Activated T-helper 17 cell treated with anti-CD3 and anti-CD28 coated beads, Interleukin-2, amount 50 U/mL, for 72 hours (primary cell): ENCODE measurements around the gene MBD3L4. TPM values are rescaled to one million over a fixed set of nuclear protein-coding genes. Genes with fewer than 3 reads are reported as not detected.
"Not testable (repeated sequence)": the region's sequence is repeated elsewhere in the genome, so short reads cannot be mapped to it uniquely, and the experiment has no call there.

Source experiments
- ATAC-seq: fragments of 150-1000 bp; cut with Tn5 transposase; replicated peaks from 2 replicates; pipeline ENCODE4 v1.10.0; 2021; ENCODE audit warnings: mild to moderate bottlenecking, moderate library complexity
- H3K27ac Mint-ChIP-seq: one replicate; pipeline ENCODE4 v1.8.0; 2022; ENCODE audit warnings: mixed read lengths
- H3K27me3 Mint-ChIP-seq: one replicate; pipeline ENCODE4 v1.8.0; 2022; ENCODE audit warnings: mixed read lengths
- H3K36me3 Mint-ChIP-seq: one replicate; pipeline ENCODE4 v1.8.0; 2022; ENCODE audit warnings: low read depth, mild to moderate bottlenecking, mixed read lengths
- H3K4me1 Mint-ChIP-seq: one replicate; pipeline ENCODE4 v1.8.0; 2022; ENCODE audit warnings: mixed read lengths
- H3K4me3 Mint-ChIP-seq: one replicate; pipeline ENCODE4 v1.8.0; 2022; ENCODE audit warnings: mild to moderate bottlenecking, mixed read lengths
- H3K9me3 Mint-ChIP-seq: one replicate; pipeline ENCODE4 v1.8.0; 2022; ENCODE audit warnings: mixed read lengths
- total RNA-seq, 2 donors: library from RNA; stranded (reverse); gene quantifications; one replicate each; pipeline ENCODE4 v1.2.3, GENCODE V29; 2022

Gene MBD3L4
- total RNA-seq = not detected

DNA sequence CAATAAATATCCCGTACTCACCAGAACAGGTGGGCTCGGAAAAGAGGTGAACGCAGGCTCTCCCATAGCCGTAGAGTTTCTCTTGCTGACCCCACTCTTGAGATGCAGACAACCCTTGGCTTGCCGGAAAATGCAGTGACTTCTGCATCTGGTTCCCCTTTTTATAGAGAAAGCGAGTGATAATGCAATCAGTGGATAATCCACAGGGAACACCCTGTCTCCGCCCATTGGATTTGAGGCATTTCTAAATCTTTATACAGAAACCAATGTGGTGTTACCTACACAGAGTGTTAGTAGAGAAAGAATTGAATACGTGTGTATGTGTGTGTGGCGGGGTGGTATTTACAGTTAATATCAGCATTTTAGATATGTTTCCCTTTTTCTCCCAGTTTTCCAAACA lies at the start of gene MBD3L4:
TSS of gene MBD3L4 (minus strand) at position 101 of the 400 bp plus-strand sequence. CDS start at position 66, 35 bp downstream.
- H3K9me3 Mint-ChIP-seq, ATAC-seq: not testable (repeated sequence)

DNA sequence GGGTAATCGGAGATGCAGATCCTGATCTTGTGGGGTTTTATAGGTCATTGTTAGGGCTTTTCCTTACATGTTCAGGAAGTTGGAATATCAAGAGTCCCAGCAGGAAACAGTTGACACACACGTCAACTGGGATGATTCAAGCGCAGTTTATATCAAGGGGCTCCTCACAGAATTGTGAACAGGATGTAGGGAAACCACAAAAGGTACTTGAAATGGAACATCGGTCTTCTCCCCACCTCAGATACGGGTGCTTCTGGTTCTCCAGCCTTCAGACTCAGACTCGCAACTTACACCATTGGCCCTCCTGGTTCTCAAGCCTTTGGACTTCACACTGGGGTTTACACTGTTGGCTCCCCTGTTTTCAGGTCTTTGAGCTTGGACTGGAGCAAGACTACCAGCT lies 49.0 kb upstream of the MBD3L4 start:
- Mint-ChIP-seq H3K27me3 (no peaks in the 10 kb centered on the region), H3K4me1 (no peaks in the 10 kb centered on the region), H3K27ac (no peak overlapping the region), H3K4me3 (no peak overlapping the region), H3K36me3 (peaks cover 20% of the 10 kb centered on the region), H3K9me3 (peaks cover 27% of the 10 kb centered on the region)
- no peak for ATAC-seq

More for the DNA sequence above, at the start of gene MBD3L4:
- not testable (repeated sequence) for H3K4me3 Mint-ChIP-seq, H3K27ac Mint-ChIP-seq, H3K36me3 Mint-ChIP-seq, H3K4me1 Mint-ChIP-seq, H3K27me3 Mint-ChIP-seq

DNA sequence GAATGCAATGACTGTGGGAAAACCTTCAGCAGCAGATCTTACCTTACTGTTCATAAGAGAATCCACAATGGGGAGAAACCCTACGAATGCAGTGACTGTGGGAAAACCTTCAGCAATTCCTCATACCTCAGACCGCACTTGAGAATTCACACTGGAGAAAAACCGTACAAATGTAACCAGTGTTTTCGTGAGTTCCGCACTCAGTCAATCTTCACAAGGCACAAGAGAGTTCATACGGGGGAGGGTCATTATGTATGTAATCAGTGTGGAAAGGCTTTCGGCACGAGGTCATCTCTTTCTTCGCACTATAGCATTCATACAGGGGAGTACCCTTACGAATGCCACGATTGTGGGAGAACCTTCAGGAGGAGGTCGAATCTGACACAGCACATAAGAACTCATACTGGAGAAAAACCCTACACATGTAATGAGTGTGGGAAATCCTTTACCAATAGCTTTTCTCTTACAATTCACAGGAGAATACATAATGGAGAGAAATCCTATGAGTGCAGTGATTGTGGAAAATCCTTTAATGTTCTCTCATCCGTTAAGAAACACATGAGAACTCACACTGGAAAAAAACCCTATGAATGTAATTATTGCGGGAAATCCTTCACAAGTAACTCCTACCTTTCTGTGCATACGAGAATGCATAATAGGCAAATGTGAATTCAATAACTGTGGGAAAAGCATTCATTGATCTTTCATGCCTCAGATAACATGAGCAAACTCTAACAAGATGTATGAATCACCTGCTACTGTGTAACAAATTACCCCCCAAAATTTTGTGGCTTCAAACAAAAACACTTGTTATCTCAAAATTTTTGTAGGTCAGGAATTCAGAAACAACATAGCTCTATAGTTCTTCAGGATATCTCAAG lies 43.3 kb upstream of the MBD3L4 start:
- Mint-ChIP-seq H3K4me1 (no peaks in the 10 kb centered on the region), H3K27me3 (no peaks in the 10 kb centered on the region), H3K4me3 (no peak overlapping the region), H3K27ac (no peak overlapping the region), H3K9me3 (peaks cover 22% of the 10 kb centered on the region), H3K36me3 (peaks cover 77% of the 10 kb centered on the region)
- no peak for ATAC-seq

DNA sequence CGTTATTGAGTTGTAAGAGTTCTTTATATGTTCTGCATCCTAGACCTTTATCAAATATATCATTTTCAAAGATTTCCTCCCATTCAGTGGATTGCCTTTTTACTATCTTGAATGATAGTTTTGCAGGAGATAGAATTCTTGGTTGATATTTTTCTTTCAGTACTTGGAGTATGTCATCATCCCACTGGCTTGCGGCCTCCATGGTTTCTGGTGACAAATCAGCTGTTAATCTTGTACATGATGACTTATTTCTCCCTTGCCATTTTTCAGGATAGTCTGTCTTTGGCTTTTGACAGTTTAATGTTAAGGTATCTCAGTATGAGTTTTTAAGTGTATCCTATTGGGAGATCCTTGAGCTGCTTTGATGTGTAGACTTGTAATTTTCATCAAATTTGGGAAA lies 38.0 kb upstream of the MBD3L4 start:
- Mint-ChIP-seq H3K4me3 (no peak overlapping the region), H3K9me3 (peaks cover 13% of the 10 kb centered on the region), H3K27ac (no peak overlapping the region), H3K36me3 (peaks cover 100% of the 10 kb centered on the region), H3K4me1 (peaks cover 4% of the 10 kb centered on the region), H3K27me3 (no peaks in the 10 kb centered on the region)
- no peak for ATAC-seq

DNA sequence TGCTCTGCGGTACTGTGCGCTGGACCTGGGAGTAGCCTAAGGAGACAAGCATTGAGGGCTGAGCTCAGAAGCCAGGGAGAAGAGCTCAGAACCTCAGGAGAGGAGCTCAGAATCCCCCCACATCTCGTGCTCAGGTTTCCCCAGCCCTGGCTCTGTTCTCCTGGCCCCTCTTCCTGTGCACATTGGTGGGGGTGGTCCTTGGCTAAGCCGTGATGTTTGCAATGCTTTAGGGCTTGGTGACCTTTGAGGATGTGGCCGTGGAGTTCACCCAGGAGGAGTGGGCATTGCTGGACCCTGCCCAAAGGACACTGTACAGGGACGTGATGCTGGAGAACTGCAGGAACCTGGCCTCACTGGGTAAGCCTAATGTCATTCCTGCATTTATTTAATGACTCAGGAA lies 36.2 kb upstream of the MBD3L4 start:
- H3K27ac Mint-ChIP-seq = no peak overlapping the region
- H3K4me3 Mint-ChIP-seq = no peak overlapping the region
- no peaks in the 10 kb centered on the region for H3K27me3 Mint-ChIP-seq
- H3K36me3 Mint-ChIP-seq = peaks cover 97% of the 10 kb centered on the region
- H3K4me1 Mint-ChIP-seq = peaks cover 9% of the 10 kb centered on the region
- ATAC-seq = no peak
- peaks cover 12% of the 10 kb centered on the region for H3K9me3 Mint-ChIP-seq

DNA sequence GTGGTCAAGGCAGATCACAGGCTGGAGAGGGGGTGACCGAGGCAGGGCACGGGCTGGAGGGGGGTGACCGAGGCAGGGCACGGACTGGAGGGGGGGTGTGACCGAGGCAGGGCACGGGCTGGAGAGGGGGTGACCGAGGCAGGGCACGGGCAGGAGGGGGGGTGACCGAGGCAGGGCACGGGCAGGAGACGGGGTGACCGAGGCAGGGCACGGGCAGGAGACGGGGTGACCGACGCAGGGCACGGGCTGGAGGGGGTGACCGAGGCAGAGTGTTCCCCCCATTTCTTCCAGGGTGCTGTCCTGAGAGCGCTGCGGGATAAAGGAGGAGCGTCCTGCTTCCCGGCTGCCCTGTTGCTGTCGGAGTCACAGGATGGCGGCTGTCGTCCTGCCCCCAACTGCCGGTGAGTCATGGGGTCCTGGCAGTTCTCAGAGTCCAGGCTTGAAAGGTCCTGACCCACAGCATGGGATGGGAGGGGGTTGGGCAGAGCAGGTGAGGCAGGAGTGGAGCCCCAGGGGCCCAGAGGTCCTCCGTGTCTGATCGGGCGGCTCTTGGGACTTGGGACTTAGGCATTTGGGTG lies 34.8 kb upstream of the MBD3L4 start:
- H3K9me3 Mint-ChIP-seq = peaks cover 12% of the 10 kb centered on the region
- ATAC-seq = no peak
- H3K36me3 Mint-ChIP-seq = peaks cover 97% of the 10 kb centered on the region
- H3K4me1 Mint-ChIP-seq = peaks cover 9% of the 10 kb centered on the region
- no peak overlapping the region for H3K4me3 Mint-ChIP-seq
- H3K27me3 Mint-ChIP-seq = no peaks in the 10 kb centered on the region
- H3K27ac Mint-ChIP-seq = no peak overlapping the region

DNA sequence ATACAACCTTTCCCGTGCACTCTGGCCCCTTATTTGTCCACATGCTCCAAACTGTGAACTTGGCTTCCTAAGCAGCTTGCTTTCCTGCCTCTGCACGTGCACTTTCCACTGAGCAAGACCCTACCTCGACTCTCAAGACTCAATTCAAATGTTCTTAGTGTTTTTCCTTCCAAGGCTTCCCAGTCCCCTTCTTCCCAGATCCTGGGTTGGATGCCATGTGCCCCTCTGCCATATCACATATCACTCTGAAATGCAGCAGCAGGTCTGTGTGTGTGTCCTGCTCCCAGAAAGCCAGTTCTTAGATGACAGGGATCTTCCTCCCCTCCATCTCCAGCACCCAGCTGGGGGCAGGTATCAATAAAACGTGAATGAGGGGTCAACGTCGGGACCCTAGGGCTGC lies 32.6 kb upstream of the MBD3L4 start:
- no peak overlapping the region for H3K4me3 Mint-ChIP-seq
- no peak overlapping the region for H3K27ac Mint-ChIP-seq

DNA sequence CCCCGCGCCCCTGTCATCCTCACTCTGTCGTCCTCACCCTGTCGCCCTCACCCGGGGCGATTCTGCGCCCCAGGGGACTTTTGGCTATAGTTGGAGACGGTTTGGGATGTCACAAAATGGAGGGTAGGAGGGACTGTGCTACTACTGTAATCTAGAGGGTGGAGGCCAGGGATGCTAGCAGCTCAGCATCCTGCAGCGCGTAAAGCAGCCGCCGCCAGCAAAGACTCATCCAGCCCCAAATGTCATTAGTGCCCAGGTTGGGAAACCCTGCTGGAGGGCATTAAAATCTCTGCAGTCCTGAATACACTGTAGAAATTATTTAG lies 29.9 kb upstream of the MBD3L4 start:
- peaks cover 9% of the 10 kb centered on the region for H3K4me1 Mint-ChIP-seq
- H3K9me3 Mint-ChIP-seq = peaks cover 3% of the 10 kb centered on the region
- no peak for ATAC-seq
- H3K27ac Mint-ChIP-seq = peak overlapping the region; percentile 91
- peak overlapping the region; percentile 92 for H3K4me3 Mint-ChIP-seq
- peaks cover 56% of the 10 kb centered on the region for H3K36me3 Mint-ChIP-seq
- no peaks in the 10 kb centered on the region for H3K27me3 Mint-ChIP-seq

More for the DNA sequence above, 32.6 kb upstream of the MBD3L4 start:
- no peak for ATAC-seq
- peaks cover 83% of the 10 kb centered on the region for H3K36me3 Mint-ChIP-seq
- H3K27me3 Mint-ChIP-seq = no peaks in the 10 kb centered on the region
- H3K9me3 Mint-ChIP-seq = peaks cover 3% of the 10 kb centered on the region
- peaks cover 9% of the 10 kb centered on the region for H3K4me1 Mint-ChIP-seq

DNA sequence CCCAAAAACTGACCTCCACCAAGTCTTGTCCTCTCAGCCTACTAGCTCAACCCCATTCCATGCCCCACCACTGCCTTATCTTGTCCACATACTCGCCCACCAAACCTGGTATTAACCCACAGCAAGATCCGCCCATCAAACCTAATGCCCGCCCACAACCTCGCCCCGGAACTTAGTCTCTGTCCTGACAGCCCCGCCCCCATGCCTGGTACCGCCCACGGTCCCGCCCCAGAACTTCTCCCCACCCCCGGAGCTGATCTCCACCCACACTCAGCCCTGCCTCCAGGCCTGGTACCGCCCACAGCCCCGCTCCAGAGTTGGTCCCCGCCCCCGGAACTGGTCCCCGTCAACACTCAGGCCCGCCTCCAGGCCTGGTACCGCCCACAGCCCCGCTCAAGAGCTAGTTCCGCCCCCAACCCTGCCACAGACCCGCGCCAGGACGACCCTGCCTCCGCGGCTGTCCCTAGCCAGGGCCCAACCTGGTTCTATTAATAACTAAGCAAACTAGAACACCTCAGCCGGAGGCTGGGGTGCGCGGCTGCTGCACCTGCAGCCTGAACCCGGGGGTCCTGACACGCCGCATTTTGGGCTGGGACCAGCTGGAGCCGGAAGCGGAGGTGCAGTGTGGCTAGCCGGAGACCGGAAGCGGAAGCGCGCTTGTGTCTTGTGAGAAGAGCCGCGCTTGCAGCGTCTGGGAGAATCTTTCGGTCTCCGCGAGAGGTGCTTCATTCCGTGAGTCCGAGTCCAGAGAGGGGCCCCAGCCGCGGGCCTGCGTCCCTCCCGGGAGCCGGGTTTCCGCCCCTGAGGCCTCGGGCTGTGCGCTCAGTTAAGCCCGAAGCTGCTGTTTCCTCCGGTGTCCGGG lies 29.3 kb upstream of the MBD3L4 start, which contains the start of gene ZNF557:
TSS of gene ZNF557 (plus strand) at position 662 of the 862 bp plus-strand sequence. CDS start 5,372 bp downstream, outside the sequence.
- Mint-ChIP-seq H3K27ac (peak within 1 kb of the TSS; percentile 91), H3K4me1 (peaks cover 6% of the 10 kb centered on the region), H3K4me3 (peak within 1 kb of the TSS; percentile 92), H3K27me3 (no peaks in the 10 kb centered on the region), H3K36me3 (peaks cover 50% of the 10 kb centered on the region), H3K9me3 (peaks cover 1% of the 10 kb centered on the region)
- peak; percentile 94 for ATAC-seq

DNA sequence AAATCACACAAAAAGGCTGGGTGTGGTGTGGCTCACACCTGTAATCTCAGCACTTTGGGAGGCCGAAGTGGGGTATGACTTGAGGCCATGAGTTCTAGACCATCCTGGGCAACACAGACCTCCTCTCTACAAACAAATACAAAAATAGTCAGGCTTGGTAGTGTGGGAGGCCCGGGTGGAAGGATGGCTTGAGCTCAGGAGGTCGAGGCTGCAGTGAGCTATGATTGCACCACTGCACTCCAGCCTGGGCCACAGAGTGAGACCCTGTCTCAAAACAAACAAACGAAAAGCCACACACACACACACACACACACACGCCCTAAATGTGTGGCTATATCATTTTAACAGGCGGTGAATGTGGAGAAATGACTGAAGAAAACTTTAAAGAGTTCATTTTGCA lies 28.6 kb upstream of the MBD3L4 start:
- Mint-ChIP-seq H3K27ac (peak overlapping the region; percentile 91), H3K4me3 (peak overlapping the region; percentile 92), H3K9me3 (no peaks in the 10 kb centered on the region), H3K36me3 (peaks cover 43% of the 10 kb centered on the region), H3K4me1 (peaks cover 5% of the 10 kb centered on the region), H3K27me3 (no peaks in the 10 kb centered on the region)
- ATAC-seq = no peak

DNA sequence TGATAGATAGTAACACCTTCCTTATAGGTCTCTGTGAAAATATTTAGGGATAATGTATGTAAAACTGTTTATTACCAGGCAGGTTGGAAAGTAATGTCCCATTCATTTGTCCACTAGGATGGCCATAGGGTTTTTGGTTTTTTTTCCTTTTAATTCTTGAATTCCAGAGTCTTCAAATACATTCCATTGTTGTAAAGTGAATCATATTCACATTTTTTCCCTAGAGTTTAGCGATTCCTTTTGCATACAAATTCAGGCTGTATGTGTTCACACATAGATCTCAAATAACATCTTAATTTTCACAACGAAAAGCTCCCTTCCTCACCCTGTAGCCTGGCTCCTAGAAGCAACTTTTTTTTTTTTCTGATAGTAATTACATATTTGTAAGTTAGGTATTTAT lies 27.7 kb upstream of the MBD3L4 start:
- Mint-ChIP-seq H3K27me3 (no peaks in the 10 kb centered on the region), H3K4me3 (no peak overlapping the region), H3K4me1 (peaks cover 5% of the 10 kb centered on the region), H3K27ac (no peak overlapping the region), H3K36me3 (peaks cover 34% of the 10 kb centered on the region), H3K9me3 (no peaks in the 10 kb centered on the region)
- no peak for ATAC-seq

DNA sequence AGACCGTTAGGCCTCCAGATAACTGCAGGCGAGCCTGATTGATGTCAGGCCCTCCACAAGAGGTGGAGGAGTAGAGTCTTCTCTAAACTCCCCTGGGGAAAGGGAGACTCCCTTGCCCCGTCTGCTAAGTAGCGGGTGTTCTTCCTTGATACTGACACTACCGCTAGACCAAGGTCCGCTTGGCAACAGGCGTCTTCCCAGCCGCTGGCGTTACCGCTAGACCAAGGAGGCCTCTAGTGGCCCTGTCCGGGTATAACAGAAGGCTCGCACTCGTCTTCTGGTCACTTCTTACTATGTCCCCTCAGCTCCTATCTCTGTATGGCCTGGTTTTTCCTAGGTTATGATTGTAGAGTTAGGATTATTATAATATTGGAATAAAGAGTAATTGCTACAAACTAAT lies 27.1 kb upstream of the MBD3L4 start:
- peaks cover 28% of the 10 kb centered on the region for H3K36me3 Mint-ChIP-seq
- H3K27me3 Mint-ChIP-seq, H3K4me3 Mint-ChIP-seq, ATAC-seq, H3K27ac Mint-ChIP-seq, H3K9me3 Mint-ChIP-seq, H3K4me1 Mint-ChIP-seq: not testable (repeated sequence)

DNA sequence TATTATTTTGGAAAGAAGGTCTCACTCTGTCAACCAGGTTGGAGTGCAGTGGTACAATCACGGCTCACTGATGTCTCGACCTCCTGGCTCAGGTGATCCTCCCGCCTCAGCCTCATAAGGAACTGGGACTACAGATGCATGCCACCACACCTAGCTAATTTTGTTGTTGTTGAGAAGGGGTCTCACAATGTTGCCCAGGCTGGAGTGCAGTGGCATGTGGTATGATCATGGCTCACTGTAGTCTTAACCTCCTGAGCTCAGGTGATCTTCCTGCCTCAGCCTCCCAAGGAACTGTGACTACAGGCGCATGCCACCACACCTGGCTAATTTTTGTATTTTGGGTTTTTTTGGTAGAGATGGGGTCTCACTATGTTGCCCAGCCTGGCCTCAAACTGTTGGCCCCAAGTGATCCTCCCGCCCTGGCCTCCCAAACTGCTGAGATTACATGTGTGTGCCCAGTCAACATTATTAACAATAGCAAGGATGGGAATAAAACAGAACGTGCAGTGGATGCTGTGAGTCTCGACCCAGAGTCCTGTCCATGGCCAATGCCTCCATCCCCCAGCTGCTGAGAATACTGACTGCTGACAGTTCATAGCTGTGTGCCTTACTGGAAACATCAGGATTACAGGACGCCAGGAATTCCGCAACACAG lies 23.9 kb upstream of the MBD3L4 start:
- Mint-ChIP-seq H3K4me1 (no peaks in the 10 kb centered on the region), H3K9me3 (no peaks in the 10 kb centered on the region), H3K36me3 (no peaks in the 10 kb centered on the region), H3K27me3 (no peaks in the 10 kb centered on the region), H3K27ac (no peak overlapping the region), H3K4me3 (no peak overlapping the region)
- ATAC-seq = peak; percentile 56

DNA sequence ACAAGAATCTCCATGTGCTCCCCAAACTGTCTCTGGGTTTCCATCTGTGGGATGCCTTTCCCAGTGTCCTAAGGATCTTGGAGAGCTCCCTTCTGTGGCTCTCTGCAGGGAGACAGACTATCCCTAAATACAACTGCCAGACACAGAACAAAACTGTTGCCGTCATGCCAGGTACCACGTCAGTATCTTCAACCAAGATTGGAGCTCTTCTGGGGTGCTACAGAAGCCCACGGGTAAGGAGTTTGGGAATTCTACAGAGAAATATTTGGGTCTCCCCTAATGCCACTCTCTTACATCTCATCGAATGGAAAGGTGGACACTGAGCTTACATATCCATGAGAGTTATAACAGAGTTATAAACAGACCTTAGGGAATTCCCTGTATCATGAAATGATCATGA lies 23.4 kb upstream of the MBD3L4 start:
- Mint-ChIP-seq H3K4me1 (no peaks in the 10 kb centered on the region), H3K9me3 (no peaks in the 10 kb centered on the region), H3K36me3 (no peaks in the 10 kb centered on the region), H3K4me3 (no peak overlapping the region), H3K27me3 (no peaks in the 10 kb centered on the region), H3K27ac (no peak overlapping the region)
- peak; percentile 35 for ATAC-seq
